Lower leg skin (tissue), 3 donors: ENCODE measurements around the gene TMEM31.

Experiments
- POLR2A ChIP-seq, 2 donors: fragments of 450-650 bp; IDR thresholded peaks; one replicate each; pipeline ENCODE4 v1.6.1; 2016 to 2017; ENCODE audit warnings: antibody characterized with exemption in 2 of 2, mild to moderate bottlenecking in 1 of 2, moderate library complexity in 1 of 2
- TF ChIP-seq, protein P1 (sequence below), 3 donors: fragments of 450-650 bp; IDR thresholded peaks; one replicate each; pipeline ENCODE4 v1.5.1; 2016; ENCODE audit warnings: antibody characterized with exemption in 3 of 3, mild to moderate bottlenecking in 3 of 3, moderate library complexity in 2 of 3

DNA sequence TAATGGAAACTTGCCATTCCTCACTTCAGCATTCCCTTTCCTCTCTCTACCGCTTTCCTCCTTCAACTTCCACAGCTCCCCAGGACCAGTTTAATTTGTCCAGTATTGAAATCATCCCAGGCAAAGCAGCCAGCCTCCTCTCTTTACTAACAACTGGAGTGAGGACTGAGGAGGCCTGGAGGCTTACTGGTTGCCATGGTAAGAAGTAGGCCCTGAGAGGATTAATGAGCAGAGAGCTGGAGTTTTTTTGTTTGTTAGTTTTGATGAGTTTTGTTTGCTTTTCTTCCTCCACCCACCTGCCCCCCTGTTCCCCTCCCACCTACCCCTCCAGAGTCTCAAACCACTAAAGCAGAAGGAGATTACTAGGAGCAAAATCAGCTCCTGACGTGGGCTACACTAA, 36.5 kb downstream of the TMEM31 start:
- TF ChIP-seq, protein P1, sequence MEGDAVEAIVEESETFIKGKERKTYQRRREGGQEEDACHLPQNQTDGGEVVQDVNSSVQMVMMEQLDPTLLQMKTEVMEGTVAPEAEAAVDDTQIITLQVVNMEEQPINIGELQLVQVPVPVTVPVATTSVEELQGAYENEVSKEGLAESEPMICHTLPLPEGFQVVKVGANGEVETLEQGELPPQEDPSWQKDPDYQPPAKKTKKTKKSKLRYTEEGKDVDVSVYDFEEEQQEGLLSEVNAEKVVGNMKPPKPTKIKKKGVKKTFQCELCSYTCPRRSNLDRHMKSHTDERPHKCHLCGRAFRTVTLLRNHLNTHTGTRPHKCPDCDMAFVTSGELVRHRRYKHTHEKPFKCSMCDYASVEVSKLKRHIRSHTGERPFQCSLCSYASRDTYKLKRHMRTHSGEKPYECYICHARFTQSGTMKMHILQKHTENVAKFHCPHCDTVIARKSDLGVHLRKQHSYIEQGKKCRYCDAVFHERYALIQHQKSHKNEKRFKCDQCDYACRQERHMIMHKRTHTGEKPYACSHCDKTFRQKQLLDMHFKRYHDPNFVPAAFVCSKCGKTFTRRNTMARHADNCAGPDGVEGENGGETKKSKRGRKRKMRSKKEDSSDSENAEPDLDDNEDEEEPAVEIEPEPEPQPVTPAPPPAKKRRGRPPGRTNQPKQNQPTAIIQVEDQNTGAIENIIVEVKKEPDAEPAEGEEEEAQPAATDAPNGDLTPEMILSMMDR (IDR thresholded peaks at IDR 0.05), result no peak
- no peak for TF ChIP-seq POLR2A (IDR thresholded peaks at IDR 0.05)
